HepG2 (cell line): Measurements from ENCODE around the gene SYN1.

ENCODE experiments used
- CCAR2 ChIP-seq: fragments of 200-400 bp; formaldehyde crosslinking; optimal IDR thresholded peaks from 2 replicates; pipeline ENCODE3; 2018; ENCODE audit warnings: low read depth, mild to moderate bottlenecking, low read length, moderate library complexity
- CHD2 ChIP-seq: IDR thresholded peaks from 2 replicates; pipeline ENCODE4 v1.6.1; 2011; ENCODE audit warnings: low read depth, low read length, improper control_type of control experiment
- KLF15 ChIP-seq: sonication (generic); formaldehyde crosslinking; IDR thresholded peaks from 2 replicates; pipeline ENCODE4 v1.8.1; 2023; ENCODE audit warnings: borderline replicate concordance, mild to moderate bottlenecking, inconsistent platforms, missing genetic modification reagents, mixed read lengths
- NFYB ChIP-seq: sonication (generic); formaldehyde crosslinking; IDR thresholded peaks from 2 replicates; pipeline ENCODE4 v1.4.0; 2020; ENCODE audit warnings: missing genetic modification reagents
- NPAS2 ChIP-seq: sonication (generic); formaldehyde crosslinking; IDR thresholded peaks from 2 replicates; pipeline ENCODE4 v1.8.0; 2022; ENCODE audit warnings: mild to moderate bottlenecking, missing genetic modification reagents, borderline replicate concordance
- PRPF4 ChIP-seq: fragments of 200-400 bp; formaldehyde crosslinking; IDR thresholded peaks from 2 replicates; pipeline ENCODE4 v1.6.1; 2016; ENCODE audit warnings: low read length, low read depth; ENCODE audit not compliant: poor library complexity, severe bottlenecking
- SMAD1 ChIP-seq: sonication (generic); formaldehyde crosslinking; IDR thresholded peaks from 2 replicates; pipeline ENCODE4 v1.4.0; 2020; ENCODE audit warnings: missing genetic modification reagents, low read depth, mild to moderate bottlenecking, borderline replicate concordance
- YY1 ChIP-seq: IDR thresholded peaks from 2 replicates; pipeline ENCODE4 v1.6.1; 2011; ENCODE audit warnings: low read length, low read depth, moderate library complexity, mild to moderate bottlenecking; ENCODE audit not compliant: insufficient read depth, insufficient replicate concordance
- ZNF207 ChIP-seq: fragments of 450-650 bp; IDR thresholded peaks from 2 replicates; pipeline ENCODE4 v1.6.1; 2016; ENCODE audit warnings: antibody characterized with exemption, borderline replicate concordance
- ZNF468 ChIP-seq: sonication (generic); formaldehyde crosslinking; IDR thresholded peaks from 2 replicates; pipeline ENCODE4 v1.8.0; 2022; ENCODE audit warnings: mild to moderate bottlenecking, moderate library complexity, missing genetic modification reagents
- ZNF556 ChIP-seq: sonication (generic); formaldehyde crosslinking; IDR thresholded peaks from 2 replicates; pipeline ENCODE4 v1.4.0; 2020; ENCODE audit warnings: mild to moderate bottlenecking, missing genetic modification reagents, borderline replicate concordance
- TF ChIP-seq, protein P1 (sequence below): sonication (generic); formaldehyde crosslinking; IDR thresholded peaks from 2 replicates; pipeline ENCODE4 v1.5.0; 2020; ENCODE audit warnings: mild to moderate bottlenecking, missing genetic modification reagents, moderate library complexity
- TF ChIP-seq, protein P2 (sequence below): sonication (generic); formaldehyde crosslinking; IDR thresholded peaks from 2 replicates; pipeline ENCODE4 v1.4.0; 2020; ENCODE audit warnings: low read depth, missing genetic modification reagents

DNA sequence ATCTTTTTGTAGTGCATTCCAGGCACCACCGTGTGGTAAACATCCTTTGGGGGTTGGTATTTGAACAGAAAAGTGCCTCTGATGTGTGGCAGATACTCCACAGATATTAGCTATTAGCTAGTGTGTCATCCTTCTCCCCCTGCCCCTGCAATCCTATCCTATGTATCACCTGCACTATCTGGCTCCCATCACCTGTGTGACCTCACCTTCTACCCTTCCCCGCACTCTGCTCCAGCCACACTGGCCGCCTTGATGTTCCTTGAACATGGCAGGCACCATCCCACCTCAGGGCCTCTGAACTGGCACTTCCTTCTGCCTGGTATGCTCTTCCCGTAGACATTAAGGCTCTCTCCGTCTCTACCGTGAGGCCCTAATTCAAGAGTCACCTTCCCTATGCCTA, 27.0 kb upstream of the SYN1 start:
- TF ChIP-seq, protein P1, sequence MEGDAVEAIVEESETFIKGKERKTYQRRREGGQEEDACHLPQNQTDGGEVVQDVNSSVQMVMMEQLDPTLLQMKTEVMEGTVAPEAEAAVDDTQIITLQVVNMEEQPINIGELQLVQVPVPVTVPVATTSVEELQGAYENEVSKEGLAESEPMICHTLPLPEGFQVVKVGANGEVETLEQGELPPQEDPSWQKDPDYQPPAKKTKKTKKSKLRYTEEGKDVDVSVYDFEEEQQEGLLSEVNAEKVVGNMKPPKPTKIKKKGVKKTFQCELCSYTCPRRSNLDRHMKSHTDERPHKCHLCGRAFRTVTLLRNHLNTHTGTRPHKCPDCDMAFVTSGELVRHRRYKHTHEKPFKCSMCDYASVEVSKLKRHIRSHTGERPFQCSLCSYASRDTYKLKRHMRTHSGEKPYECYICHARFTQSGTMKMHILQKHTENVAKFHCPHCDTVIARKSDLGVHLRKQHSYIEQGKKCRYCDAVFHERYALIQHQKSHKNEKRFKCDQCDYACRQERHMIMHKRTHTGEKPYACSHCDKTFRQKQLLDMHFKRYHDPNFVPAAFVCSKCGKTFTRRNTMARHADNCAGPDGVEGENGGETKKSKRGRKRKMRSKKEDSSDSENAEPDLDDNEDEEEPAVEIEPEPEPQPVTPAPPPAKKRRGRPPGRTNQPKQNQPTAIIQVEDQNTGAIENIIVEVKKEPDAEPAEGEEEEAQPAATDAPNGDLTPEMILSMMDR: no peak
- TF ChIP-seq ZNF468 (CRISPR knock-in tag) (no peak), NFYB (CRISPR knock-in tag) (no peak), KLF15 (no peak), ZNF556 (CRISPR knock-in tag) (no peak), YY1 (no peak), CHD2 (no peak), CCAR2 (no peak), PRPF4 (no peak), SMAD1 (CRISPR knock-in tag) (no peak), NPAS2 (CRISPR knock-in tag) (no peak), ZNF207 (no peak)
- TF ChIP-seq, protein P2, sequence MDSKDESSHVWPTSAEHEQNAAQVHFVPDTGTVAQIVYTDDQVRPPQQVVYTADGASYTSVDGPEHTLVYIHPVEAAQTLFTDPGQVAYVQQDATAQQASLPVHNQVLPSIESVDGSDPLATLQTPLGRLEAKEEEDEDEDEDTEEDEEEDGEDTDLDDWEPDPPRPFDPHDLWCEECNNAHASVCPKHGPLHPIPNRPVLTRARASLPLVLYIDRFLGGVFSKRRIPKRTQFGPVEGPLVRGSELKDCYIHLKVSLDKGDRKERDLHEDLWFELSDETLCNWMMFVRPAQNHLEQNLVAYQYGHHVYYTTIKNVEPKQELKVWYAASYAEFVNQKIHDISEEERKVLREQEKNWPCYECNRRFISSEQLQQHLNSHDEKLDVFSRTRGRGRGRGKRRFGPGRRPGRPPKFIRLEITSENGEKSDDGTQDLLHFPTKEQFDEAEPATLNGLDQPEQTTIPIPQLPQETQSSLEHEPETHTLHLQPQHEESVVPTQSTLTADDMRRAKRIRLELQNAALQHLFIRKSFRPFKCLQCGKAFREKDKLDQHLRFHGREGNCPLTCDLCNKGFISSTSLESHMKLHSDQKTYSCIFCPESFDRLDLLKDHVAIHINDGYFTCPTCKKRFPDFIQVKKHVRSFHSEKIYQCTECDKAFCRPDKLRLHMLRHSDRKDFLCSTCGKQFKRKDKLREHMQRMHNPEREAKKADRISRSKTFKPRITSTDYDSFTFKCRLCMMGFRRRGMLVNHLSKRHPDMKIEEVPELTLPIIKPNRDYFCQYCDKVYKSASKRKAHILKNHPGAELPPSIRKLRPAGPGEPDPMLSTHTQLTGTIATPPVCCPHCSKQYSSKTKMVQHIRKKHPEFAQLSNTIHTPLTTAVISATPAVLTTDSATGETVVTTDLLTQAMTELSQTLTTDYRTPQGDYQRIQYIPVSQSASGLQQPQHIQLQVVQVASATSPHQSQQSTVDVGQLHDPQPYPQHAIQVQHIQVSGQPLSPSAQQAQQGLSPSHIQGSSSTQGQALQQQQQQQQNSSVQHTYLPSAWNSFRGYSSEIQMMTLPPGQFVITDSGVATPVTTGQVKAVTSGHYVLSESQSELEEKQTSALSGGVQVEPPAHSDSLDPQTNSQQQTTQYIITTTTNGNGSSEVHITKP (CRISPR knock-in tag): no peak
